Natural killer cell (primary cell): ENCODE data around the gene AP1M2. TPM values are rescaled to one million over a fixed set of nuclear protein-coding genes. Genes with fewer than 3 reads are reported as not detected.
"Not testable (repeated sequence)": the region's sequence is repeated elsewhere in the genome, so short reads cannot be mapped to it uniquely, and the experiment has no call there.

ENCODE experiments used
- ATAC-seq, 3 donors: fragments of 150-1000 bp in 2 of 3; fragments of 200-7000 bp in 1 of 3; cut with Tn5 transposase; 1 replicate in 1 of 3; 2 replicates in 2 of 3; pipeline ENCODE4 v1.10.0; 2021; ENCODE audit warnings: mild to moderate bottlenecking in 2 of 3, moderate library complexity in 2 of 3
- DNase-seq, 2 donors: peaks; one replicate each; pipeline versions ENCODE4 v3.0.0 to v3.0.0-alpha.2; 2013 to 2021; ENCODE audit warnings: mixed read lengths in 1 of 2
- H3K27ac ChIP-seq: one replicate; pipeline ENCODE4 v1.5.1; 2013; ENCODE audit warnings: mild to moderate bottlenecking, low read length
- H3K27me3 ChIP-seq: one replicate; pipeline ENCODE4 v1.6.1; 2013; ENCODE audit warnings: low read length; ENCODE audit not compliant: control insufficient read depth, insufficient read depth
- H3K36me3 ChIP-seq: one replicate; pipeline ENCODE4 v1.6.1; 2013; ENCODE audit warnings: low read length; ENCODE audit not compliant: control insufficient read depth, insufficient read depth
- H3K4me1 ChIP-seq: one replicate; pipeline ENCODE4 v1.6.1; 2013; ENCODE audit warnings: low read length; ENCODE audit not compliant: control insufficient read depth, insufficient read depth
- H3K4me3 ChIP-seq: one replicate; pipeline ENCODE4 v1.5.1; 2013; ENCODE audit warnings: low read length
- H3K9me3 ChIP-seq: one replicate; pipeline ENCODE4 v1.6.1; 2013; ENCODE audit warnings: low read length; ENCODE audit not compliant: control insufficient read depth, insufficient read depth
- H3K27ac Mint-ChIP-seq, 2 donors: one replicate each; pipeline ENCODE4 v1.8.0; 2022; ENCODE audit warnings: mild to moderate bottlenecking in 2 of 2, mixed read lengths in 2 of 2, moderate library complexity in 1 of 2
- H3K27me3 Mint-ChIP-seq, 2 donors: one replicate each; pipeline ENCODE4 v1.8.0; 2022; ENCODE audit warnings: low read depth in 2 of 2, mixed read lengths in 2 of 2
- H3K36me3 Mint-ChIP-seq: one replicate; pipeline ENCODE4 v1.8.0; 2022; ENCODE audit warnings: mixed read lengths
- H3K4me1 Mint-ChIP-seq, 2 donors: one replicate each; pipeline ENCODE4 v1.8.0; 2022; ENCODE audit warnings: mixed read lengths in 2 of 2
- H3K4me3 Mint-ChIP-seq: one replicate; pipeline ENCODE4 v1.8.0; 2022; ENCODE audit warnings: mild to moderate bottlenecking, moderate library complexity, mixed read lengths
- H3K9me3 Mint-ChIP-seq, 2 donors: one replicate each; pipeline ENCODE4 v1.8.0; 2022; ENCODE audit warnings: mixed read lengths in 2 of 2
- CTCF ChIP-seq: fragments of 200-600 bp; IDR thresholded peaks from one replicate; pipeline ENCODE4 v1.8.0; 2022; ENCODE audit warnings: antibody characterized with exemption
- WGBS: methylation state at CpG from one replicate; pipeline ENCODE4 v1.1.7; 2013; ENCODE audit warnings: missing lambda C conversion rate; ENCODE audit not compliant: insufficient coverage; 5-methylcytosine and 5-hydroxymethylcytosine counted together
- intact Hi-C: fragments of 100-400 bp; cut with micrococcal nuclease; formaldehyde crosslinking; loops from one replicate; pipeline ENCODE4 v1.14.2; 2022
- total RNA-seq, 4 donors: library from RNA; stranded (reverse); fragments of 120-200 nt in 1 of 4; gene quantifications; one replicate each; pipeline versions ENCODE4 v1.2.3 to v1.2.4, GENCODE V29; 2013 to 2022

Gene AP1M2
- total RNA-seq, 3 donors from 2014 or later (not counting 1 experiment from before 2014, with no cell fraction given) = 1.3 TPM; not detected in 2

GRCh38 chr19:10551698-10552301, 35.3 kb downstream of the AP1M2 start:
- Histone ChIP-seq H3K36me3 (peaks cover 62% of the 10 kb centered on the region), H3K4me3 (no peak overlapping the region), H3K27me3 (no peaks in the 10 kb centered on the region), H3K4me1 (peaks cover 65% of the 10 kb centered on the region), H3K9me3 (no peaks in the 10 kb centered on the region), H3K27ac (peak overlapping the region; percentile 68)
- intact Hi-C loops = loop anchor here (2.0 kb wide), 1 partner anchor 41 kb away; no protein-coding TSS in a partner anchor
- Mint-ChIP-seq H3K4me1 (peaks cover 34 to 55% of the 10 kb centered on the region in 2 donors), H3K27ac (peak overlapping the region; percentile 94), H3K36me3 (no peaks in the 10 kb centered on the region), H3K4me3 (peak overlapping the region; percentile 35), H3K27me3 (no peaks in the 10 kb centered on the region), H3K9me3 (no peaks in the 10 kb centered on the region)
- peak; percentile 27 to 44 (median 44) for ATAC-seq
- DNase-seq = peak; percentile 49 to 73
- TF ChIP-seq CTCF = peak; percentile 19
- WGBS = 72% methylated on average over 11 of the region's 12 CpGs

- Mint-ChIP-seq H3K27ac (peak overlapping the region; percentile 94), H3K4me1 (peaks cover 34 to 54% of the 10 kb centered on the region in 2 donors)
- H3K4me3 Mint-ChIP-seq, H3K36me3 Mint-ChIP-seq, H3K9me3 Mint-ChIP-seq, intact Hi-C loops, ATAC-seq, H3K9me3 ChIP-seq, H3K27me3 ChIP-seq, DNase-seq, H3K4me3 ChIP-seq, H3K27me3 Mint-ChIP-seq, H3K27ac ChIP-seq: not testable (repeated sequence)
- Histone ChIP-seq H3K4me1 (peaks cover 58% of the 10 kb centered on the region), H3K36me3 (peaks cover 58% of the 10 kb centered on the region)
- 98% methylated on average over 8 of the region's 9 CpGs for WGBS
Measured at GRCh38 chr19:10551006-10551405, 36.1 kb downstream of the AP1M2 start.

- Histone ChIP-seq H3K9me3 (no peaks in the 10 kb centered on the region), H3K27ac (no peak overlapping the region), H3K4me3 (no peak overlapping the region), H3K27me3 (no peaks in the 10 kb centered on the region), H3K4me1 (peaks cover 57% of the 10 kb centered on the region), H3K36me3 (peaks cover 52% of the 10 kb centered on the region)
- no peaks in the 10 kb centered on the region for H3K36me3 Mint-ChIP-seq
- H3K27me3 Mint-ChIP-seq = no peaks in the 10 kb centered on the region
- H3K4me1 Mint-ChIP-seq = peaks cover 34 to 48% of the 10 kb centered on the region in 2 donors
- DNase-seq = no peak
- 95% methylated on average over 5 of the region's 6 CpGs for WGBS
- no peak for ATAC-seq
- peak overlapping the region; percentile 94 for H3K27ac Mint-ChIP-seq
- no peaks in the 10 kb centered on the region for H3K9me3 Mint-ChIP-seq
- H3K4me3 Mint-ChIP-seq = no peak overlapping the region
- TF ChIP-seq CTCF = no peak
- intact Hi-C loops = no loop called here
Measured at GRCh38 chr19:10550336-10550735, 36.8 kb downstream of the AP1M2 start.

GRCh38 chr19:10549733-10550132, 37.4 kb downstream of the AP1M2 start:
- Histone ChIP-seq H3K36me3 (peaks cover 47% of the 10 kb centered on the region), H3K27ac (no peak overlapping the region), H3K27me3 (no peaks in the 10 kb centered on the region), H3K4me1 (peaks cover 57% of the 10 kb centered on the region), H3K9me3 (no peaks in the 10 kb centered on the region), H3K4me3 (no peak overlapping the region)
- H3K4me1 Mint-ChIP-seq = peaks cover 39 to 48% of the 10 kb centered on the region in 2 donors
- ATAC-seq (no peak), DNase-seq (no peak)
- intact Hi-C loops = no loop called here
- no peaks in the 10 kb centered on the region for H3K27me3 Mint-ChIP-seq
- WGBS = 93% methylated on average over 7 of the region's 7 CpGs
- no peaks in the 10 kb centered on the region for H3K9me3 Mint-ChIP-seq
- H3K4me3 Mint-ChIP-seq = no peak overlapping the region
- H3K27ac Mint-ChIP-seq = no peak overlapping the region
- H3K36me3 Mint-ChIP-seq = no peaks in the 10 kb centered on the region
- no peak for TF ChIP-seq CTCF
